ENCODE measurements around the gene STBD1. TPM values are rescaled to one million over a fixed set of nuclear protein-coding genes. Genes with fewer than 3 reads are reported as not detected.

STBD1 gene
- polyA plus RNA-seq, 1 of the 3 experiments (the other 2 are of a cell fraction), result 1.6 TPM

- Histone ChIP-seq H3K27ac (ENCODE audit: low read depth in 2 of 2, low read length in 1 of 2) (no peak overlapping the region), H3K4me2 (no peak overlapping the region), H3K9me3 (0 out of 2 replicates have a peak, but pooled peaks cover 4% of the 10 kb centered on the region), H3K4me1 (ENCODE audit: control insufficient read depth in 1 of 2, insufficient read depth in 2 of 2, low read depth in 1 of 2, low read length in 1 of 2) (peaks cover 2 to 10% of the 10 kb centered on the region in 2 experiments; a peak in 2 of 4 replicates), H3K4me3 (ENCODE audit: low read depth in 2 of 2, low read length in 1 of 2) (no peak overlapping the region), H2AFZ (ENCODE audit: low read depth) (no peak overlapping the region), H3K27me3 (ENCODE audit: insufficient read depth) (no peaks in the 10 kb centered on the region), H3K9me2 (no peaks in the 10 kb centered on the region), H3F3A (replicated peaks; ENCODE audit: insufficient read depth) (peaks cover 12% of the 10 kb centered on the region), H3K9ac (no peak overlapping the region), H4K20me1 (ENCODE audit: insufficient read depth) (no peaks in the 10 kb centered on the region), H3K79me2 (ENCODE audit: insufficient read depth) (peaks cover under 1% of the 10 kb centered on the region; the same call in 1 of the 2 replicates), H3K36me3 (replicated peaks in 1 of 2; ENCODE audit: control insufficient read depth in 1 of 2, insufficient read depth in 2 of 2, low read length in 1 of 2) (peaks cover 0 to 4% of the 10 kb centered on the region in 2 experiments)
- ChIA-PET CTCF (no interaction called here), POLR2A (no interaction called here)
- TF ChIP-seq, protein P1, sequence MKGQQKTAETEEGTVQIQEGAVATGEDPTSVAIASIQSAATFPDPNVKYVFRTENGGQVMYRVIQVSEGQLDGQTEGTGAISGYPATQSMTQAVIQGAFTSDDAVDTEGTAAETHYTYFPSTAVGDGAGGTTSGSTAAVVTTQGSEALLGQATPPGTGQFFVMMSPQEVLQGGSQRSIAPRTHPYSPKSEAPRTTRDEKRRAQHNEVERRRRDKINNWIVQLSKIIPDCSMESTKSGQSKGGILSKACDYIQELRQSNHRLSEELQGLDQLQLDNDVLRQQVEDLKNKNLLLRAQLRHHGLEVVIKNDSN (IDR thresholded peaks at IDR 0.05; ENCODE audit: borderline replicate concordance, low read depth), result no peak
- TF ChIP-seq EZH2phosphoT487 (IDR thresholded peaks at IDR 0.05; ENCODE audit: borderline replicate concordance, low read depth) (no peak), RAD21 (IDR thresholded peaks at IDR 0.05; ENCODE audit: low read length) (no peak), TEAD4 (IDR thresholded peaks at IDR 0.05; ENCODE audit: borderline replicate concordance, insufficient read depth) (no peak), NRF1 (IDR thresholded peaks at IDR 0.05; ENCODE audit: low read depth, low read length) (no peak), TAF1 (IDR thresholded peaks at IDR 0.05; ENCODE audit: borderline replicate concordance, low read depth, low read length) (no peak), JUND (IDR thresholded peaks at IDR 0.05) (no peak), FOXM1 (IDR thresholded peaks at IDR 0.05; ENCODE audit: low read depth) (no peak), NFIC (IDR thresholded peaks at IDR 0.05; ENCODE audit: borderline replicate concordance) (no peak), TCF12 (IDR thresholded peaks at IDR 0.05) (no peak), RXRA (IDR thresholded peaks at IDR 0.05; ENCODE audit: borderline replicate concordance, low read depth) (no peak), IRF3 (IDR thresholded peaks at IDR 0.05; ENCODE audit: low read depth, low read length) (no peak), ZBTB33 (IDR thresholded peaks at IDR 0.05; ENCODE audit: borderline replicate concordance, low read depth) (no peak), MEF2A (IDR thresholded peaks at IDR 0.05; ENCODE audit: borderline replicate concordance, low read depth) (no peak), CHD2 (IDR thresholded peaks at IDR 0.05; ENCODE audit: low read length, partially characterized antibody) (no peak), GABPA (IDR thresholded peaks at IDR 0.05; ENCODE audit: low read depth) (no peak)
- TF ChIP-seq, protein P2, sequence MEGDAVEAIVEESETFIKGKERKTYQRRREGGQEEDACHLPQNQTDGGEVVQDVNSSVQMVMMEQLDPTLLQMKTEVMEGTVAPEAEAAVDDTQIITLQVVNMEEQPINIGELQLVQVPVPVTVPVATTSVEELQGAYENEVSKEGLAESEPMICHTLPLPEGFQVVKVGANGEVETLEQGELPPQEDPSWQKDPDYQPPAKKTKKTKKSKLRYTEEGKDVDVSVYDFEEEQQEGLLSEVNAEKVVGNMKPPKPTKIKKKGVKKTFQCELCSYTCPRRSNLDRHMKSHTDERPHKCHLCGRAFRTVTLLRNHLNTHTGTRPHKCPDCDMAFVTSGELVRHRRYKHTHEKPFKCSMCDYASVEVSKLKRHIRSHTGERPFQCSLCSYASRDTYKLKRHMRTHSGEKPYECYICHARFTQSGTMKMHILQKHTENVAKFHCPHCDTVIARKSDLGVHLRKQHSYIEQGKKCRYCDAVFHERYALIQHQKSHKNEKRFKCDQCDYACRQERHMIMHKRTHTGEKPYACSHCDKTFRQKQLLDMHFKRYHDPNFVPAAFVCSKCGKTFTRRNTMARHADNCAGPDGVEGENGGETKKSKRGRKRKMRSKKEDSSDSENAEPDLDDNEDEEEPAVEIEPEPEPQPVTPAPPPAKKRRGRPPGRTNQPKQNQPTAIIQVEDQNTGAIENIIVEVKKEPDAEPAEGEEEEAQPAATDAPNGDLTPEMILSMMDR (IDR thresholded peaks at IDR 0.05), result no peak
- TF ChIP-seq, protein P3, sequence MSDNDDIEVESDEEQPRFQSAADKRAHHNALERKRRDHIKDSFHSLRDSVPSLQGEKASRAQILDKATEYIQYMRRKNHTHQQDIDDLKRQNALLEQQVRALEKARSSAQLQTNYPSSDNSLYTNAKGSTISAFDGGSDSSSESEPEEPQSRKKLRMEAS (IDR thresholded peaks at IDR 0.05; ENCODE audit: low read depth), result no peak
- WGBS (ENCODE audit: low lambda C conversion rate), result 100% methylated on average over 4 of the region's 4 CpGs
- no peak for DNase-seq
Observed at GRCh38 chr4:76300012-76300411, 6.5 kb upstream of the STBD1 start.
